ENCODE measurements around the gene TIMM22.
"Not testable (repeated sequence)": the region's sequence is repeated elsewhere in the genome, so short reads cannot be mapped to it uniquely, and the experiment has no call there.

The TIMM22 gene

GRCh38 chr17:965311-965989 lies 31.5 kb upstream of the TIMM22 start:
- no peak for DNase-seq (ENCODE audit: low read depth, low spot score)
- TF ChIP-seq YY1 (IDR thresholded peaks at IDR 0.05; ENCODE audit: insufficient read depth, insufficient read length), result no peak
- Histone ChIP-seq H3K9me3 (ENCODE audit: insufficient read depth, low read length) (no peaks in the 10 kb centered on the region), H3K9ac (ENCODE audit: insufficient read length, low read depth) (no peak overlapping the region), H3K36me3 (ENCODE audit: insufficient read depth, insufficient read length, low read length) (peaks cover 12% of the 10 kb centered on the region), H3K4me3 (ENCODE audit: insufficient read length, low read depth) (no peak overlapping the region), H3K4me1 (ENCODE audit: insufficient read depth, insufficient read length) (peaks cover 11% of the 10 kb centered on the region), H3K27me3 (ENCODE audit: insufficient read depth, insufficient read length) (no peaks in the 10 kb centered on the region)

GRCh38 chr17:967122-967521 lies 29.8 kb upstream of the TIMM22 start:
- TF ChIP-seq ZNF274 (IDR thresholded peaks at IDR 0.05; ENCODE audit: low read depth, low read length) (no peak), YY1 (IDR thresholded peaks at IDR 0.05; ENCODE audit: insufficient read depth, insufficient read length) (no peak), SUZ12 (IDR thresholded peaks at IDR 0.05; ENCODE audit: extremely low read depth, insufficient read depth, insufficient read length) (no peak)
- Histone ChIP-seq H3K9me3 (ENCODE audit: insufficient read depth, low read length) (no peaks in the 10 kb centered on the region), H3K9ac (ENCODE audit: insufficient read length, low read depth) (no peak overlapping the region), H3K27me3 (ENCODE audit: insufficient read depth, insufficient read length) (no peaks in the 10 kb centered on the region), H3K4me3 (ENCODE audit: insufficient read length, low read depth) (no peak overlapping the region), H3K36me3 (ENCODE audit: insufficient read depth, insufficient read length, low read length) (peaks cover 11% of the 10 kb centered on the region), H3K4me1 (ENCODE audit: insufficient read depth, insufficient read length) (peaks cover 11% of the 10 kb centered on the region)
- DNase-seq (ENCODE audit: low read depth, low spot score), result no peak

GRCh38 chr17:968812-969730 lies 27.9 kb upstream of the TIMM22 start:
- Histone ChIP-seq H3K4me1 (ENCODE audit: insufficient read depth, insufficient read length) (peaks cover 12% of the 10 kb centered on the region), H3K4me3 (ENCODE audit: insufficient read length, low read depth) (no peak overlapping the region), H3K9ac (ENCODE audit: insufficient read length, low read depth) (no peak overlapping the region), H3K36me3 (ENCODE audit: insufficient read depth, insufficient read length, low read length) (peaks cover 11% of the 10 kb centered on the region), H3K9me3 (ENCODE audit: insufficient read depth, low read length) (no peaks in the 10 kb centered on the region), H3K27me3 (ENCODE audit: insufficient read depth, insufficient read length) (no peaks in the 10 kb centered on the region)
- DNase-seq (ENCODE audit: low read depth, low spot score), result no peak
- TF ChIP-seq SUZ12 (IDR thresholded peaks at IDR 0.05; ENCODE audit: extremely low read depth, insufficient read depth, insufficient read length), result no peak
- no peak for TF ChIP-seq ZNF274 (IDR thresholded peaks at IDR 0.05; ENCODE audit: low read depth, low read length)
- TF ChIP-seq YY1 (IDR thresholded peaks at IDR 0.05; ENCODE audit: insufficient read depth, insufficient read length), result no peak

GRCh38 chr17:969811-970355 lies 27.0 kb upstream of the TIMM22 start:
- H3K4me1 ChIP-seq (ENCODE audit: insufficient read depth, insufficient read length), result peaks cover 12% of the 10 kb centered on the region
- TF ChIP-seq ZNF274 (IDR thresholded peaks at IDR 0.05; ENCODE audit: low read depth, low read length), result no peak
- TF ChIP-seq YY1 (IDR thresholded peaks at IDR 0.05; ENCODE audit: insufficient read depth, insufficient read length), result no peak
- H3K4me3 ChIP-seq (ENCODE audit: insufficient read length, low read depth), result no peak overlapping the region
- DNase-seq (ENCODE audit: low read depth, low spot score), result no peak
- H3K9me3 ChIP-seq (ENCODE audit: insufficient read depth, low read length), result no peaks in the 10 kb centered on the region
- no peak overlapping the region for H3K9ac ChIP-seq (ENCODE audit: insufficient read length, low read depth)
- H3K27me3 ChIP-seq (ENCODE audit: insufficient read depth, insufficient read length), result no peaks in the 10 kb centered on the region
- peaks cover 11% of the 10 kb centered on the region for H3K36me3 ChIP-seq (ENCODE audit: insufficient read depth, insufficient read length, low read length)

GRCh38 chr17:970364-970763 lies 26.6 kb upstream of the TIMM22 start:
- peaks cover 9% of the 10 kb centered on the region for H3K4me1 ChIP-seq (ENCODE audit: insufficient read depth, insufficient read length)
- DNase-seq (ENCODE audit: low read depth, low spot score), result no peak

GRCh38 chr17:971861-972260 lies 25.1 kb upstream of the TIMM22 start:
- not testable (repeated sequence) for H3K4me3 ChIP-seq (ENCODE audit: insufficient read length, low read depth); H3K4me1 ChIP-seq (ENCODE audit: insufficient read depth, insufficient read length); H3K9me3 ChIP-seq (ENCODE audit: insufficient read depth, low read length); DNase-seq (ENCODE audit: low read depth, low spot score); H3K9ac ChIP-seq (ENCODE audit: insufficient read length, low read depth); H3K27me3 ChIP-seq (ENCODE audit: insufficient read depth, insufficient read length)
- peaks cover 23% of the 10 kb centered on the region for H3K36me3 ChIP-seq (ENCODE audit: insufficient read depth, insufficient read length, low read length)

More at GRCh38 chr17:970364-970763, 26.6 kb upstream of the TIMM22 start:
- no peaks in the 10 kb centered on the region for H3K27me3 ChIP-seq (ENCODE audit: insufficient read depth, insufficient read length)
- H3K4me3 ChIP-seq (ENCODE audit: insufficient read length, low read depth), result no peak overlapping the region
- peaks cover 16% of the 10 kb centered on the region for H3K36me3 ChIP-seq (ENCODE audit: insufficient read depth, insufficient read length, low read length)
- peak overlapping the region; percentile 32 for H3K9ac ChIP-seq (ENCODE audit: insufficient read length, low read depth)
- no peak for TF ChIP-seq YY1 (IDR thresholded peaks at IDR 0.05; ENCODE audit: insufficient read depth, insufficient read length)
- no peak for TF ChIP-seq SUZ12 (IDR thresholded peaks at IDR 0.05; ENCODE audit: extremely low read depth, insufficient read depth, insufficient read length)
- no peak for TF ChIP-seq ZNF274 (IDR thresholded peaks at IDR 0.05; ENCODE audit: low read depth, low read length)
- H3K9me3 ChIP-seq (ENCODE audit: insufficient read depth, low read length), result no peaks in the 10 kb centered on the region

GRCh38 chr17:973053-973452 lies 23.9 kb upstream of the TIMM22 start:
- Histone ChIP-seq H3K27me3 (ENCODE audit: insufficient read depth, insufficient read length) (no peaks in the 10 kb centered on the region), H3K36me3 (ENCODE audit: insufficient read depth, insufficient read length, low read length) (peaks cover 23% of the 10 kb centered on the region), H3K9ac (ENCODE audit: insufficient read length, low read depth) (no peak overlapping the region), H3K9me3 (ENCODE audit: insufficient read depth, low read length) (no peaks in the 10 kb centered on the region), H3K4me3 (ENCODE audit: insufficient read length, low read depth) (no peak overlapping the region), H3K4me1 (ENCODE audit: insufficient read depth, insufficient read length) (peaks cover 3% of the 10 kb centered on the region)
- TF ChIP-seq ZNF274 (IDR thresholded peaks at IDR 0.05; ENCODE audit: low read depth, low read length) (no peak), SUZ12 (IDR thresholded peaks at IDR 0.05; ENCODE audit: extremely low read depth, insufficient read depth, insufficient read length) (no peak), YY1 (IDR thresholded peaks at IDR 0.05; ENCODE audit: insufficient read depth, insufficient read length) (no peak)
- no peak for DNase-seq (ENCODE audit: low read depth, low spot score)

GRCh38 chr17:974778-975177 lies 22.2 kb upstream of the TIMM22 start:
- not testable (repeated sequence) for H3K9me3 ChIP-seq (ENCODE audit: insufficient read depth, low read length); H3K27me3 ChIP-seq (ENCODE audit: insufficient read depth, insufficient read length); DNase-seq (ENCODE audit: low read depth, low spot score); H3K9ac ChIP-seq (ENCODE audit: insufficient read length, low read depth); H3K4me3 ChIP-seq (ENCODE audit: insufficient read length, low read depth); H3K4me1 ChIP-seq (ENCODE audit: insufficient read depth, insufficient read length)
- peaks cover 21% of the 10 kb centered on the region for H3K36me3 ChIP-seq (ENCODE audit: insufficient read depth, insufficient read length, low read length)

Data from NT2/D1 (cell line).